ENCODE results near the gene BGLAP.

The BGLAP gene

GRCh38 chr1:156198831-156199349 is 43.1 kb upstream of the BGLAP start:
- Histone ChIP-seq H3K79me2 (ENCODE audit: insufficient read depth, low read length) (peaks cover 73% of the 10 kb centered on the region), H3K4me3 (ENCODE audit: low read depth in 1 of 2, low read length in 2 of 2) (no peak overlapping the region), H3K4me2 (ENCODE audit: insufficient read depth, low read length) (no peak overlapping the region), H3K4me1 (ENCODE audit: insufficient read depth, low read length) (peaks cover 25% of the 10 kb centered on the region), H3K36me3 (ENCODE audit: insufficient read depth, low read length) (peaks cover 52% of the 10 kb centered on the region), H2AFZ (ENCODE audit: low read depth, low read length) (no peak overlapping the region), H3K27ac (ENCODE audit: low read length) (no peak overlapping the region), H3K27me3 (ENCODE audit: insufficient read depth, low read length, poor library complexity) (no peaks in the 10 kb centered on the region), H4K20me1 (ENCODE audit: insufficient read depth, low read length) (peaks cover 17% of the 10 kb centered on the region; the same call in 1 of the 2 replicates), H3K9ac (ENCODE audit: low read depth, low read length) (no peak overlapping the region), H3K9me3 (ENCODE audit: insufficient read depth, low read length, severe bottlenecking) (no peaks in the 10 kb centered on the region)
- DNase-seq (no peak), ATAC-seq (ENCODE audit: insufficient read depth, low read depth) (no peak)
- TF ChIP-seq CTCF (IDR thresholded peaks at IDR 0.05; ENCODE audit: borderline replicate concordance, extremely low read depth, low read length, poor library complexity, severe bottlenecking): no peak
- TF ChIP-seq EZH2 (IDR thresholded peaks at IDR 0.05; ENCODE audit: borderline replicate concordance, low read depth, low read length, severe bottlenecking): no peak

- no peak overlapping the region for H3K27ac ChIP-seq (ENCODE audit: low read length)
- H4K20me1 ChIP-seq (ENCODE audit: insufficient read depth, low read length): peaks cover 11% of the 10 kb centered on the region; the same call in 1 of the 2 replicates
- no peak overlapping the region for H3K9ac ChIP-seq (ENCODE audit: low read depth, low read length)
These were observed 41.9 kb upstream of the BGLAP start for GRCh38 chr1:156200044-156200443.

GRCh38 chr1:156203331-156203730 is 38.7 kb upstream of the BGLAP start:
- Histone ChIP-seq H3K79me2 (ENCODE audit: insufficient read depth, low read length) (peaks cover 39% of the 10 kb centered on the region), H3K36me3 (ENCODE audit: insufficient read depth, low read length) (peaks cover 70% of the 10 kb centered on the region), H3K4me2 (ENCODE audit: insufficient read depth, low read length) (no peak overlapping the region), H3K9me3 (ENCODE audit: insufficient read depth, low read length, severe bottlenecking) (no peaks in the 10 kb centered on the region), H2AFZ (ENCODE audit: low read depth, low read length) (no peak overlapping the region), H3K9ac (ENCODE audit: low read depth, low read length) (no peak overlapping the region), H4K20me1 (ENCODE audit: insufficient read depth, low read length) (peaks cover 3% of the 10 kb centered on the region; the same call in 1 of the 2 replicates), H3K4me3 (ENCODE audit: low read depth in 1 of 2, low read length in 2 of 2) (no peak overlapping the region), H3K27ac (ENCODE audit: low read length) (no peak overlapping the region), H3K27me3 (ENCODE audit: insufficient read depth, low read length, poor library complexity) (no peaks in the 10 kb centered on the region), H3K4me1 (ENCODE audit: insufficient read depth, low read length) (no peaks in the 10 kb centered on the region)
- ATAC-seq (ENCODE audit: insufficient read depth, low read depth): no peak
- no peak for TF ChIP-seq EZH2 (IDR thresholded peaks at IDR 0.05; ENCODE audit: borderline replicate concordance, low read depth, low read length, severe bottlenecking)
- no peak for TF ChIP-seq CTCF (IDR thresholded peaks at IDR 0.05; ENCODE audit: borderline replicate concordance, extremely low read depth, low read length, poor library complexity, severe bottlenecking)
- DNase-seq: no peak

More at GRCh38 chr1:156200044-156200443, 41.9 kb upstream of the BGLAP start:
- H3K4me3 ChIP-seq (ENCODE audit: low read depth in 1 of 2, low read length in 2 of 2): no peak overlapping the region
- no peaks in the 10 kb centered on the region for H3K27me3 ChIP-seq (ENCODE audit: insufficient read depth, low read length, poor library complexity)
- ATAC-seq (ENCODE audit: insufficient read depth, low read depth) (no peak), DNase-seq (no peak)
- no peak overlapping the region for H2AFZ ChIP-seq (ENCODE audit: low read depth, low read length)
- H3K4me2 ChIP-seq (ENCODE audit: insufficient read depth, low read length): no peak overlapping the region
- peaks cover 66% of the 10 kb centered on the region for H3K79me2 ChIP-seq (ENCODE audit: insufficient read depth, low read length)
- H3K9me3 ChIP-seq (ENCODE audit: insufficient read depth, low read length, severe bottlenecking): no peaks in the 10 kb centered on the region
- peaks cover 17% of the 10 kb centered on the region for H3K4me1 ChIP-seq (ENCODE audit: insufficient read depth, low read length)
- TF ChIP-seq EZH2 (IDR thresholded peaks at IDR 0.05; ENCODE audit: borderline replicate concordance, low read depth, low read length, severe bottlenecking) (no peak), CTCF (IDR thresholded peaks at IDR 0.05; ENCODE audit: borderline replicate concordance, extremely low read depth, low read length, poor library complexity, severe bottlenecking) (no peak)
- H3K36me3 ChIP-seq (ENCODE audit: insufficient read depth, low read length): peaks cover 61% of the 10 kb centered on the region

All from DND-41 (cell line).